Right renal pelvis (tissue), 4 donors: Measurements from ENCODE around the gene RARRES1. TPM values are rescaled to one million over a fixed set of nuclear protein-coding genes. Genes with fewer than 3 reads are reported as not detected.

Experiments
- DNase-seq, 4 donors: peaks; one replicate each; pipeline ENCODE4 v3.0.0-alpha.2; 2013; ENCODE audit warnings: low read depth in 4 of 4, low spot score in 3 of 4, missing footprints in 1 of 4
- polyA plus RNA-seq, 4 donors: library from polyadenylated mRNA; unstranded; fragments of 120-200 nt; gene quantifications; one replicate each; pipeline ENCODE4 v1.2.1, GENCODE V29; 2013; ENCODE audit not compliant: insufficient read length in 4 of 4

The RARRES1 gene, protein sequence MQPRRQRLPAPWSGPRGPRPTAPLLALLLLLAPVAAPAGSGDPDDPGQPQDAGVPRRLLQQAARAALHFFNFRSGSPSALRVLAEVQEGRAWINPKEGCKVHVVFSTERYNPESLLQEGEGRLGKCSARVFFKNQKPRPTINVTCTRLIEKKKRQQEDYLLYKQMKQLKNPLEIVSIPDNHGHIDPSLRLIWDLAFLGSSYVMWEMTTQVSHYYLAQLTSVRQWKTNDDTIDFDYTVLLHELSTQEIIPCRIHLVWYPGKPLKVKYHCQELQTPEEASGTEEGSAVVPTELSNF
- 10 to 100 TPM; 11.2 to 34.1 (median 13.4) TPM for polyA plus RNA-seq

DNA sequence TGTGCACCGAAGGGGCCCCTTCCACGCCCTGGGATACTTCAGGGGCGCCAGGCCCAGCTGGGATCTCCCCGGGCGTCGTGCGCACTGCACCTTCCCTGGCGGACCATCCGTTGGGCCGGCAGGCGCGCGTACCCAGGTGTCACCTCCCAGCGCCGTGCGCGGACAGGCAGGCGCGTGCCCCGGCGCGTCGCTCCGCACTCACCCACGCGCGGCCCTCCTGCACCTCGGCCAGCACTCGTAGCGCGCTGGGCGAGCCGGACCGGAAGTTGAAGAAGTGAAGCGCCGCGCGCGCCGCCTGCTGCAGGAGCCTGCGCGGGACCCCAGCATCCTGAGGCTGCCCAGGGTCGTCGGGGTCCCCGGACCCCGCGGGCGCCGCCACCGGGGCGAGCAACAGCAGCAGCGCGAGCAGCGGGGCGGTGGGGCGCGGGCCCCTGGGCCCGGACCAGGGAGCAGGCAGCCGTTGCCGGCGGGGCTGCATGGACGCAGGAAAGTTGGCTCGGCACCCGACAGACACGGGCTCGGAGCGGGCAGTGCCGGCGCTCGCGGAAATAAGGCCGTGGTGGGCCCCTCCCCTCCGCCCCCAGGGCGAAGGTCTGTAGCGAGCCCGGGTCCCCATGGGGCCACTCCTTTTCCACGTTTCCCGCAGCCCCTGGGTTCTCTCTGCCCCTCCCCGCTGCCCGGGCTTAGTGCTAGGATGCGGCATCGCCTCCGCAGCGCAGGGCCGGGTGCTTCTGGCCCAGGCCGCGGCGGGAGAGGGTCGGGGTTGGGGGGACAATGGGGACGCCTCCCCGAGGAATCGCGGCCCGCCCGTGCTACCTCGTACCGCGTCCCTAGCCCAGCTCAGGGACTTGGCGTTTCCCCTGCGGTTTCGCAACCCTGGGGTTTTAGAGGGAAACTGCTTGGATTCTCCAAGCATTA lies at the start of gene RARRES1:
Gene RARRES1, minus strand, starts transcription at position 520 of the 918 bp plus-strand sequence. Its CDS starts 42 bp downstream, at position 478.
- peak in 2 of 4 donors; percentile 49 to 52 for DNase-seq

DNA sequence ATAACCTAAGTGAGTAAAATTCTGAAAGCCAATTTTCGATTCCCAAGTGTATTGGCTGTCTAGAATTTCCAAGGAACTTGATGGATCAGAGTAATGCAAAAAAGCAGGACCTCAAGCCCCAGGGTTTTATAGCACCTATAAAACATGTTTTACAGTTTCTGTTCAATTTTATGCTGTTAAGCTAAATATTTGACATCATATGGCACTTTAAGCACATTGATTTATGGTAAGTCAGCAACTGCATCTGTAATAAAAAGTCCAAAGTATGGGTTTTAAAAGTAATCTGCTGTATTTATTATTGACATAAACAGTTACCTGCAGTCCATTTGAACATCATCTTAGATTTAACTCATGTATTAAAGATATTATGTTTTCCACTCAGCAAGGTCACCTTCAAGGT lies 49.6 kb upstream of the RARRES1 start:
- DNase-seq, result no peak

DNA sequence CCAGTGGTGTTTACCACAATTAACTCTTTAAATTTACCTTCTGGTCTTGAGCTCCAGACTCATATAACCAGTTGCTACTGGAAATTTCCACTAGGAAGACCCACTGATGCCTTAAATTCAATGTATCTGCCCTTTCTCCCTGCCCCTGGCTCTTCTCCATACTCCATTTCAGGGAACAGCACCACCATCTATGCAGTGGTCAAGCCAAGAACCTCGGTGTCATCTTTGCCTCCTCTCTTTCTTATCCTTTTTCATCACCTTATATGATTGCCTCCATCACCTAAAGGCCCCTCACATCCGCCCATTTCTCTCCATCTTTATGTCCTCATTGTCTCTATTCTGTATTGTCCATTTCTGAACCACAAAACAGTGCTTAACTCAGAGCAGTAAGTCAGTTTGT lies 48.9 kb upstream of the RARRES1 start:
- DNase-seq, result no peak

DNA sequence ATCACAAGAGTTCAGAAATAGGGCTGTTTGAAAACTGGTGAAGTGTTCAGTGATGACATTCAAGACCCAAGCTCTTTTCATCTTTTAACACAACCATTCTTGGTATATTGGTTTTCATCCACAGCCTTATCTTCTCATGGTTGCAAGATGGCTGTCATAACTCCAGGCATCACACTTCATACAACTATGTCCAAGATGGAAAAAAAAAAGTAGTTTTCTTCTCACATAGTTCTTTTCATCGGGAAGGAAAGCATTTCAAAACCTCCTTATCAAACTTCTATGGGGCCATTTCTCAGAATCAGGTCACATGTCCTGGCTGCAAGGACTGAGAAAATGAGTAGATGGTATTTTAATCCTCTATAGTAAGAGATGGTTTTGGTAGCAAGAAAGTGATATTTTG lies 48.5 kb upstream of the RARRES1 start:
- no peak for DNase-seq

DNA sequence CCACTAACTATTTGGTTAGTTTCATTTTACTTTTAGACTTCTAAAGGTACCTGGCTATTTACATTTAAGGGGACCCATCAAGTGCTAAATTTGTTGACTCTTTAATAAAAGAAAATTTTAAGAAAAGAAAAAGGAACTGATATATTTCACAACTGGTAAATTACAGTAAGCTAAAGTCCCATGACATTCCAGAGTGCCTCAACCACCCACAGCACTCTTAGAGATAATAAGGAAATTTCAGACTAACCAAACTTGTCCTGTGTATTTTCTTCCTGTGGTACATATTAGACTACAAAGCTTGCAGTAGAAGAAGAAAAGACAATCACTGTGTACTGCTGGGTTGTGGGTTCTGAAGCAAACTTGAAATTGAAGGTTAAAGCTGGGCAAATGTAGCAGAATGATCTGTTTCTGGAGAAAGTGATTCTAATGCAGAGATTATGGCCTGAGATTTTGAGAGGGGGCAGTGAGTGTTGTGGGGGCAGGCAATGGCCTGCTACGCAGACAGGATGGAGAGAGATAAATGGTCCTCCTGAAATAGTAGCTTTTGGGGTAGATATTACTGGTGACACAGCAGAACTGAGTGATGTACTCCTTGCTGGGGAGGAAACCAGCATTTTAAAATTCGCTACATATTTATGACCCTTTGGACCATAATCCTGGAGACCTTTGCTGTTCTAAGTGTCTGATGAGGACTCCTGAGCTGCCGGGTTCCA lies 45.1 kb upstream of the RARRES1 start:
- DNase-seq, result no peak

DNA sequence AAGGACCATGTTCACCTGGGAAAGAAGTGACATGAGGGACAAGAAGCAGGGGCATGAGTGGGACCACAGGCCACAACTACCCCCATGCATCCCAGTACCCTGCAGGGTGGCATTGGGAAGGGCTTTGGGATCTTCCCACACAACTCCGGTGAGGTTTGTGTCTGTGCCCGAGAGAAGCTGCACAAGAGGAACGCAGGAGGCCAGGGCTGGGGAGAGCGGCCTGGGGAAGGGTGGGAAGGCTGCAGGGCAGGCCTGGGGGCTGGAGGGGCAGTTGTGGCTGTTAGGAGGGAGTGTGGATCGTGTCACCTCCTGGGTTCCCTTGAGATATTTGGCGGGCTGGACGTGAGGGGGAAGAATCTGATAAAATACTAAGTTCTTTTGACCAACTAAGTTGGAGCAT lies 44.3 kb upstream of the RARRES1 start:
- DNase-seq, result no peak

DNA sequence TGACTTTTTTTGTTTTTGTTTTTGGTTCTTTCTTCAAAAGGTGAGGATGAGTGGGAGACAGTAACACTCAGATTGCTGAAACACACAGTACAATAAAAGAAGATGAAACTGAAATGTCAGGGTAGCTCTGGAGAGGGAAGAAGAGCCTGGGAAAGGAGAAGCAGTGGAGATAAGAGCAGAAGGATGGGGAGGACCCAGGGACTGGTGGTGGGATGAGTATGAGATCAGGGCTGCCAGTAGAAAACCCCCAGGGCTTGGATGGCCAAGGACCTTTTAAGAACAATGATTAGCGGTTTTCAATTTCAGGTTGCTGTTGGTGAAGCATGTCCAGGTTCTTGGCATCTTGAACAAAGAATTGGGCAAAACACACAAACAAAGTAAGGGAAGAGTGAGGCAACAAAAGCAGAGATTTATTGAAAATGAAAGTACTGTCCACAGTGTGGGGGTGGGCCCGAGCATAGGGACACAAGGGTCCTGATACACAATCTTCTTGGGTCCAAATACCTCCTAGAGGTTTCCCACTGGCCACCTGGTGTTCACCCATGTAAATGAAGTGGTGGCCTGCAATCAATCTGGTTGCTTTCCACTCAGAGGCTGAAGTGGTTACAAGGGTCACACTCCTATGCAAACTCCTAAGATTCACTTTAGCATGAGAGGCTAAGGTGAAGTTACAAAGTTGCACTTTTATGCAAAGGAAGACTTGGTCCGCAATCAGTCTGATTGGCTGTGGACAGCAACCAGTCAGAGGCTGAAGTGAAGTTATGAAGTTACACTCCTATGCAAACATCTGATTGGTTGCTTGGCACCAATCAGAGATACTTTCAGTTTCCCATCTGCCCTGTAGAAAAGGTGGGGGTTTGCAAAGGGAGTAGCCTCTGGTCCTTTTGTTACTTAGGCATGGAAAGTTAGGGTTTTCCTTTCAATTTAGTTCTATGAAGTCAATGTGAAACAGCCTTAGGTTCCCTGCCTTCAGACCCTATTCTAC lies 43.5 kb upstream of the RARRES1 start:
- no peak for DNase-seq

DNA sequence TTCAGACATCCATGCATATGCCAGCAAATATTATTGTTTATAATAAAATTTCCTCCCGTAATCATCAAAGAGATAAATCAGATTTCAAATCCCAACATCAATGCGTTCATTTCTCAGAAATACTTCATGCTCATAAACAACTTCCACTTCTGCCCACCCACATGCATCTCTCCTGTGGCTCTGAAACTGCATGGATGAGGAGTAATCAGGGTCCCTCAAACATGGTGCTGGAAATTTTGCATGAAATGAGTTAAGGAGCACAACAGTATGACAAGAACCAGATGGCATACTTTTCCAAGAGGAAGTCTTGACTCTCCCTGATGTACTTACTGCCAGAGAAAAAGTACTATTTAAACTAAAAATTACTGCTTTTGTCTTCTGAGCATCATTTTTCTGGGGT lies 42.7 kb upstream of the RARRES1 start:
- DNase-seq, result no peak

DNA sequence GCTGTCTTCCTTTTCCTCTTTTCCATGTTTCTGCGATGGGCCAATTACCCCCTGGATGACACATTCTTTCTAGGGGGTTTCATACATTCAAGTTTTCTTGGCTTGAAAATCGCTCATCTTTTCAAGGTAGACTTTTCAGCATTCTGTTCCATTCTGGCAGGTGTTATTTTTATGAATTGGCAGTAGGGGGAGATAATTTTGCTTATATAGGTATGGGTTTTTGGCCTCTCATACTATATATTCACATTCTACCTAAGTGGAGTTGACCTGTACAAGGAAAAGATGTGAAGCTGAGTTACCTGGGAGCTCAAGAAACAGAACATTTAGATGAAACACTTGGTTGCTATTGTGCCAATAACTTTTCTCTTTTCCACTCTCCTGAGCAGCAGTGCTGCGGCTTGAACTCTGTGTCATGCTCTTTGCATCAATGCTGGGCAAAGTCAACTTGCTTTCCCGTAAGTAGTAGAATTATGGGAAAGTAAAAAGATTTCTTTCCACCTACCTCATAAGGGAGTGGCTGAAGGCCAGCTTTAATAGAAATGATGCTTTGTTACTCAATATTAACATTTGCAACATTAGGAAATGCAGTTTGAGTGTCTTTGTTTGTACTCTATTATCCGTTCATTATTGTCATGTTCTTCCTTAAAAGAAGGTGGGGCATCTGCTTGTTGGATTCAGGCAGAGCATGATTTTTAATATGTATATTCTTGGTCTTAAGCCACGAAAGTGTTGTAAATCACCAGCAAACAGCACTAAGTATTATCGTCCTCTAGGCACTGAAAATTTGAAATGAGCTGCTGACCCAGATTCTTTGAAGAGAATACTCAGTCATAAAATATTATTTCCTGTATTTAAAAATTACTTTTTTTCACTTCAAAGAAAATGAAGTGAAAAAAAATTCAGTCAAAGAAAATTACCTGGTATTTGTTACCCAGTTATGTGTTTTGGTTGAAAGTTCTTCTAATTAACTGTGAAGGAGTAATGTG lies 41.9 kb upstream of the RARRES1 start:
- DNase-seq, result no peak

DNA sequence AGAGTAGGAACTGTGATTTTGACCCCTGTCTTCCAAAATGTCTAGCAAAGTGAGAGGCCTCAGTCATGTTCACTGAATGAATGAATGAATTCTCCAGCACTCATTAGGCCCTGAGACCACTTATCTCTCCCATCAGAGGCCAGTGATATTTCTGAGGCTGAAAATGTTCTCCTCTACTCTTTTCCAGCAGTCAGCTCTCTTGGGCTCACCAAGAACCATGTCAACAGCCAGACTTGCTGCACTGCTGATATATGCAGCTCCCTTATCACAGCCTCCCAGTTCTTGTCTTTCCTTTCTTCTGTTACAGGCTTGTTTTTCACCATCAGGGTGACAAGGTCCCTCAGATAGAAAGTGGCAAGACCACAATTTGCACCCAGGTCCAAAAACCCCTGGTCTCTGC lies 40.9 kb upstream of the RARRES1 start:
- DNase-seq, result no peak

DNA sequence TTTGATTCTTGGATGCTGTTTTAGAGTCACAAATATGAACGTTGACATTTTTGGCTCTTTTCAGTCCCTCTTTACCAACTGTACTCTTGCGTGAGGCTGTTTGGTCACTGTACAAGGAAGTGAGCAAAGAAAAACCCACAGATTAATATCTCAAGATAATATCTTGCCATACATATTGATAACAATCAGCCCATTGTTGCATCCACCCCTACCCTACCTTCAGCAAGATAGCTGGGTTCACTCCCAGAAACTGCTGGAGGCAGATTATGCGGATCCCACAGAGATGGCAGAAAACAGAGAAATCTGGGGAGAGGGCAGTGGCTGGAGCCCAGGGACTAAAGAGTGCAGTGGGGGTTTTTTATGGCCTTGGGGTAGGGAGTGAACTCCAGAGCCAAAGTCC lies 39.7 kb upstream of the RARRES1 start:
- no peak for DNase-seq

DNA sequence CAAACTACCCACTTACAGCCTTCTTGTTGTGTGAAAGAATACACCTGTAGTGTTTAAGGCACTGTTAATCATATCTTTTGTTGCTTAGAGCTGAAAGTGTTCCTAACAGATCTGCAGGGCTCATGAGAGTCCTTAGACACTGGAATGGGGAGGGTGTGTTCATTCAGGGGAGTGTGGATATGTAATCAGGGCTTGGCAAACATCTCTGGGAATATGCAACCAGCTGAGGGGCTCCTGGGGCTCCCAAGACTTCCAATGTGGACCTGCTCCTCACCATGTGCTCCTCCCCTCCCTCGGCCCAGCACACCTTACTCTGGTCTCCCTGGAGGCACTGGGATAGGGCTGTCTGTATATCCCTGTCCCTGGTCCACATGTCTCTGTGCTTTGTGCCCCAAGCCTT lies 39.3 kb upstream of the RARRES1 start:
- no peak for DNase-seq

DNA sequence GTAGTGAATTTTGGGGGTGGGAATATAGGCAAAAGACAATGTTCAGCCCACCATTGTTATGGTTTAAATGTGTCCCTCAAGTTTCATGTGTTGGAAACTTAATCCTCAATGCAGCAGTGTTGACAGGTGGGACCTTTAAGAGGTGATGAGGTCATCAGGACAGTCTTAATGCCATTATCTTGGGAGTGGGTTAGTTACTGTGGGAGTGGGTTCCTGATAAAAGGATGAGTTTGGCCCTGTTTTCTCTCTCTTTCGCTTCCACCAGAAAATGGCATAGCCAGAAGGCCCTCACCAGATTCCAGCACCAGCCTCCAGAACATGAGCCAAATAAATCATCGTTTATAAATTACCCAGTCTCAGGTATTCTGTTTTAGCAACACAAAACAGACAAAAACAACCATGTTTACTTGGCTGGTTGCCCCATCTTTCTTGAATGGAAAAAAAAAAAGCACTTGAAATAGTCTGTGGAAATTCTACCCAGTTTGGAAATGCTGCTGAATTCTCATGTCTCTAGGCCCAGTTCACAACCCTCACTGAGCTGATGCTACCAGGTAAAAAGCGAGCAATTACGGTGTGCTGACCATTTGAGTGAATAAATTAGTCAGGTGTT lies 38.6 kb upstream of the RARRES1 start:
- no peak for DNase-seq

DNA sequence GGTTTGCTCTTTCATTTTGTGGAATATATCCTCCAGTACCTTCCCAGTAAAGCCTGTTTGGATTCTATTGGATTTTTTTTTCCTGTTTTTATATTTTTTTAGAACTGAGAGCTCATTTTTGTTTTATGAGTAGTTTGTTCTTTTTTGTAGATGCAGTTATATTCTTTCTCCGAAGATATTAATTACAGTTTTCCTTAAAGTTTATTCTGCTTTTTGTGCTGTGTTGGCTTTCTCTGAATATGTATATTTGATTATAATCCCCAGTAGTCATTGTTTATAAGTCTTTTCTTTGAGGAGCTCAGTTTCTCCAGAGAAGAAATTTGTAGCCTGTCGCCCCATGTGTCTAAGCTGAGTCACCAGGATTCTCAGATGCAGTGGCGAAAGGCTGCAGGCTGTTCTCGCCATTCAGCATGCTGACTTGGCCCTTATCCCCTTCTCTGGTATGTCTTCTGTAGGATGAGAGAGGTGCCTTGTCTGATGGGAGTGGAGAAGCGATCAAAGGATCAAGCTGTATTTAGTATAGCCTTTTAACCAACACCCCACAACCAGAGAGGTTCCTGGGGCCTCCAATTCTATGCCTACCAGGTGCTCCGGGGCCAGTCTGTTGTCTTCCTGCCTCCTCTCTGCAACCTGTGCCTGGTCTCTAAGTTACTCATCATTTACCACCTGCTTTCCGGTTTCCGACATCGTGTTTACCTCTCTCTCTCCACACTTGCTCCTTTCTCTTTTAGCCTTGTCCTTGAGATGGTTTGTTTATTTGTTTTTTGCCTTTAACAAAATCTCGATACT lies 37.9 kb upstream of the RARRES1 start:
- DNase-seq, result no peak

DNA sequence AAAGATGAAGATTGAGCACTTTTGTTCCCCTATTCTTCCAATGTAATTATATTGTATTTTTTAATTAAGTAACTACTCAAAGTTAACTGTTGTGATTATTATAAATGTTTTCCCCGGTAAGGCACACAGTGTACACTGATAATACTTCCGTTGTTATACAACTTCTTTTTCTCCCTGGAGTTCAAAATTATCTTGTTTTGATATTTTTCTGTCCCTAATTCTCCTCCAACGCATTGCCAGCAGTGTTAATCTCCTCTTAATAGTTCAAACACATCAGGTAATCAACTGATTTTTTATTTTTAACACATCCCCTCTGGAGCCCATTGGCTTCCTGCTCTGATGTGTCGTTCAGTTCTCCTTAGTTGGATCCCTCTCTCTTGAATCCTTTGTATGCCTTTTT lies 37.3 kb upstream of the RARRES1 start:
- DNase-seq, result no peak

DNA sequence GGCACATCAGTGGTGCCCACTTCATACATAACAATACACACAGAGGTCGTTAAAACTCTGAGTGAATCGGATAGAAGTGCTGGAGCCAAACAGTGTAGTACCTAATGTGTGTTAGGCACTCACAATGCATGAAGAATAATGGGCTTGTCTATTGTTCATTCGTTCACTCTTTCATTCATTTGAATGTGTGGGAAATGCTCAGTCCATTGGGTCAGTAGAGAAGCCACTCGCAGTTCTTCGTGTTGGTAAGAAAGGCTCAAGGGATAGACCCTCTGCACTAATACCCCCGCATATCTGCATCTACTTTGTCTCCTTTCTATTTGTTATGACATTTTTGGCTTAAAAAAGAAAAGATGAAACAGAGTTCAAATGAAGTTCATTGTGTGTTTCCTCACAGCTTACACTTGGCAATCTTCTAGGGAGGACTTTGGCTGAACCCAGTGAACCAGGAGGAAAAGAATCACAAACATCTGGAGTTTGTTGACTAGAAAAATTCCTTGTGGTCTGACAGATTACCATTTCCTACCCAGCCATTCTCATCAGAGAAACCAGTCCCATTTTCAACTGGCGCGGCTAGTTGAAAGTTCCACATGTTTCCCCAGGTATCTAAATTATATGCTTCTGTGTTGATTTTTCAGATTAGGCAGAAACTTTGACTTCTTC lies 36.8 kb upstream of the RARRES1 start:
- DNase-seq, result peak in 3 of 4 donors; percentile 68 to 78 (median 75)

DNA sequence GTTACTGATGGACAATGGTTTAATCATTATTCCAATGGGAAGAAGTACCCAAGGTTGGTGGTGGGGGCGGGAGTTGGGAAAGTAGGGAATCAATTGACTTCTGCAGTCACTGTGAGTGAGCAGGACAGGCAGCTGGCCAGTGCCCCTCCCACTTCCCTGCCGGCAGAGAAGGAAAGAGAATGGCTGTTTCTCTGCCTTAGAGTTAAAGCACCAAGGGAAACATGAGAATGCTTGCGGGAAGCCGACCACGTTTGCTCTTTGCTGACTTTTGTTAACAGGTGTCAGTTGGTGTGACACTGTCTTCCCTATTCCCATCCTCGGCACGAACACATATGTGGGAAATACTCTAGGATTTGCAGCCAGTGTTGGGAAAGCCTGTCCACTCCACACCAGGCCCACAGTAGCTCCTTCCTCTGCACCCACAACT lies 36.1 kb upstream of the RARRES1 start:
- DNase-seq, result no peak
